Fibroblast of skin of left biceps (primary cell): Measurements from ENCODE around the gene PLOD3.
"Not testable (repeated sequence)": the region's sequence is repeated elsewhere in the genome, so short reads cannot be mapped to it uniquely, and the experiment has no call there.

ENCODE experiments used
- DNase-seq, 2 experiments: peaks; one replicate each; pipeline ENCODE4 v3.0.0-alpha.2; 2013; ENCODE audit warnings: low read depth in 2 of 2

The PLOD3 gene

GRCh38 chr7:101217388-101218235, at the start of gene PLOD3, which contains the start of gene ZNHIT1:
Gene PLOD3 (minus strand): TSS chr7:101217581. CDS start chr7:101217274, 307 bp downstream.
Gene ZNHIT1 (plus strand): TSS chr7:101218165. CDS start chr7:101218196, 31 bp downstream.
- peak; percentile 94 to 95 for DNase-seq

- DNase-seq = no peak
These were observed 48.5 kb upstream of the PLOD3 start for GRCh38 chr7:101265622-101266516.

- not testable (repeated sequence) for DNase-seq
These were observed 46.8 kb upstream of the PLOD3 start for GRCh38 chr7:101264102-101264706.

GRCh38 chr7:101258243-101258731, 40.9 kb upstream of the PLOD3 start:
- peak; percentile 49 to 52 for DNase-seq

- DNase-seq = no peak
These were observed 38.4 kb upstream of the PLOD3 start for GRCh38 chr7:101255796-101256195.

GRCh38 chr7:101253199-101253598, 35.8 kb upstream of the PLOD3 start:
- not testable (repeated sequence) for DNase-seq

GRCh38 chr7:101251871-101252659, 34.7 kb upstream of the PLOD3 start:
- DNase-seq = peak; percentile 95

- DNase-seq = no peak
These were observed 32.9 kb upstream of the PLOD3 start for GRCh38 chr7:101250324-101250723.

GRCh38 chr7:101248276-101248675, 30.9 kb upstream of the PLOD3 start:
- no peak for DNase-seq

GRCh38 chr7:101245147-101245668, 27.8 kb upstream of the PLOD3 start:
- DNase-seq = no peak

- peak; percentile 55 to 63 for DNase-seq
These were observed 27.2 kb upstream of the PLOD3 start, which contains the start of gene FIS1 for GRCh38 chr7:101244375-101245146. Gene FIS1 (minus strand): TSS chr7:101245081. CDS start chr7:101245004, 77 bp downstream.

- DNase-seq = no peak
These were observed 26.4 kb upstream of the PLOD3 start for GRCh38 chr7:101243646-101244374.

GRCh38 chr7:101241443-101242349, 24.3 kb upstream of the PLOD3 start:
- DNase-seq = no peak

GRCh38 chr7:101241015-101241363, 23.6 kb upstream of the PLOD3 start:
- DNase-seq = no peak

GRCh38 chr7:101240226-101241014, 23.0 kb upstream of the PLOD3 start:
- no peak for DNase-seq

GRCh38 chr7:101239951-101240220, 22.5 kb upstream of the PLOD3 start:
- DNase-seq = no peak

- no peak for DNase-seq
These were observed 22.0 kb upstream of the PLOD3 start for GRCh38 chr7:101239191-101239950.
